HEK293 (cell line): Measurements from ENCODE around the gene LCOR.

Source experiments
- CTCF ChIA-PET: fragments of 350-600 bp; formaldehyde crosslinking; extraction: SDS; loops from one replicate; lab custom pipeline; 2021; ENCODE audit warnings: antibody characterized with exemption; lab: Yijun Ruan, JAX
- POLR2A ChIA-PET: fragments of 300-600 bp; formaldehyde crosslinking; extraction: SDS; loops from one replicate; lab custom pipeline; 2020; ENCODE audit warnings: antibody characterized with exemption, inconsistent platforms; lab: Yijun Ruan, JAX
- H3K27ac ChIP-seq: fragments of 200-500 bp; sonication (Bioruptor generic); 2 replicates; pipeline ENCODE4 v1.5.1; 2014; ENCODE audit warnings: low read depth, low read length, control low read depth, inconsistent platforms; ENCODE audit errors: extremely low read depth
- H3K36me3 ChIP-seq, 2 experiments: fragments of 200-500 bp in 1 of 2; sonication (Bioruptor generic) in 1 of 2; 1 replicate in 1 of 2; 2 replicates in 1 of 2; pipeline ENCODE4 v1.5.1; 2014 to 2017; ENCODE audit warnings: inconsistent platforms in 2 of 2, low read length in 2 of 2; ENCODE audit not compliant: control insufficient read depth in 2 of 2, insufficient read depth in 1 of 2
- H3K4me1 ChIP-seq: fragments of 200-500 bp; sonication (Bioruptor generic); 2 replicates; pipeline ENCODE4 v1.5.1; 2014; ENCODE audit warnings: mild to moderate bottlenecking, low read length, inconsistent platforms; ENCODE audit not compliant: control insufficient read depth, insufficient read depth
- H3K4me3 ChIP-seq: 2 replicates; pipeline ENCODE4 v1.5.1; 2011; ENCODE audit warnings: low read depth, mild to moderate bottlenecking, control low read depth, low read length, moderate library complexity
- H3K9me3 ChIP-seq: fragments of 200-500 bp; sonication (Bioruptor generic); 2 replicates; pipeline ENCODE4 v1.5.1; 2014; ENCODE audit warnings: low read depth, low read length, inconsistent platforms; ENCODE audit not compliant: control insufficient read depth, insufficient read depth
- BCL6B ChIP-seq: fragments of 450-650 bp; formaldehyde crosslinking; IDR thresholded peaks from 2 replicates; pipeline ENCODE4 v1.5.1; 2017; ENCODE audit warnings: missing biosample characterization, missing genetic modification characterization
- CTCF ChIP-seq: fragments of 450-650 bp; formaldehyde crosslinking; IDR thresholded peaks from 2 replicates; pipeline ENCODE4 v1.5.1; 2016; ENCODE audit warnings: missing biosample characterization, missing genetic modification characterization
- FEZF1 ChIP-seq: fragments of 450-650 bp; formaldehyde crosslinking; IDR thresholded peaks from 2 replicates; pipeline ENCODE4 v1.5.1; 2016; ENCODE audit warnings: missing biosample characterization, missing genetic modification characterization
- PRDM10 ChIP-seq: fragments of 450-650 bp; formaldehyde crosslinking; IDR thresholded peaks from 2 replicates; pipeline ENCODE4 v1.5.1; 2016; ENCODE audit warnings: missing biosample characterization, missing genetic modification characterization
- SCRT2 ChIP-seq: fragments of 450-650 bp; formaldehyde crosslinking; IDR thresholded peaks from 2 replicates; pipeline ENCODE4 v1.5.1; 2016; ENCODE audit warnings: missing biosample characterization, missing genetic modification characterization
- SP7 ChIP-seq: fragments of 450-650 bp; formaldehyde crosslinking; IDR thresholded peaks from 2 replicates; pipeline ENCODE4 v1.5.1; 2016; ENCODE audit warnings: missing biosample characterization, missing genetic modification characterization
- YY2 ChIP-seq: fragments of 450-650 bp; formaldehyde crosslinking; IDR thresholded peaks from 2 replicates; pipeline ENCODE4 v1.5.1; 2016; ENCODE audit warnings: missing biosample characterization, missing genetic modification characterization
- ZBTB49 ChIP-seq: fragments of 450-650 bp; formaldehyde crosslinking; IDR thresholded peaks from 2 replicates; pipeline ENCODE4 v1.5.1; 2016; ENCODE audit warnings: missing biosample characterization, missing genetic modification characterization, low read depth
- ZFP41 ChIP-seq: fragments of 450-650 bp; formaldehyde crosslinking; IDR thresholded peaks from 2 replicates; pipeline ENCODE4 v1.5.1; 2016; ENCODE audit warnings: missing biosample characterization, missing genetic modification characterization, borderline replicate concordance
- ZNF121 ChIP-seq: fragments of 450-650 bp; formaldehyde crosslinking; IDR thresholded peaks from 2 replicates; pipeline ENCODE4 v1.5.1; 2016; ENCODE audit warnings: missing biosample characterization, missing genetic modification characterization
- ZNF645 ChIP-seq: fragments of 450-650 bp; formaldehyde crosslinking; IDR thresholded peaks from 2 replicates; pipeline ENCODE4; 2016; ENCODE audit warnings: missing biosample characterization, missing genetic modification characterization
- ZNF654 ChIP-seq: fragments of 450-650 bp; formaldehyde crosslinking; IDR thresholded peaks from 2 replicates; pipeline ENCODE4 v1.5.1; 2016; ENCODE audit warnings: low read depth, missing biosample characterization, missing genetic modification characterization
- TF ChIP-seq, protein P1 (sequence below): fragments of 450-650 bp; IDR thresholded peaks from 2 replicates; pipeline ENCODE4 v1.5.1; 2018; ENCODE audit warnings: missing biosample characterization, mild to moderate bottlenecking, missing genetic modification characterization

LCOR gene

GRCh38 chr10:97024168-97025073 lies 192.3 kb downstream of the LCOR start (continued):
- TF ChIP-seq, protein P1, sequence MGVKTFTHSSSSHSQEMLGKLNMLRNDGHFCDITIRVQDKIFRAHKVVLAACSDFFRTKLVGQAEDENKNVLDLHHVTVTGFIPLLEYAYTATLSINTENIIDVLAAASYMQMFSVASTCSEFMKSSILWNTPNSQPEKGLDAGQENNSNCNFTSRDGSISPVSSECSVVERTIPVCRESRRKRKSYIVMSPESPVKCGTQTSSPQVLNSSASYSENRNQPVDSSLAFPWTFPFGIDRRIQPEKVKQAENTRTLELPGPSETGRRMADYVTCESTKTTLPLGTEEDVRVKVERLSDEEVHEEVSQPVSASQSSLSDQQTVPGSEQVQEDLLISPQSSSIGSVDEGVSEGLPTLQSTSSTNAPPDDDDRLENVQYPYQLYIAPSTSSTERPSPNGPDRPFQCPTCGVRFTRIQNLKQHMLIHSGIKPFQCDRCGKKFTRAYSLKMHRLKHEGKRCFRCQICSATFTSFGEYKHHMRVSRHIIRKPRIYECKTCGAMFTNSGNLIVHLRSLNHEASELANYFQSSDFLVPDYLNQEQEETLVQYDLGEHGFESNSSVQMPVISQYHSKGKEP (tag by site-specific recombination), result peak; percentile 38; the same call in 1 of the 2 replicates
- TF ChIP-seq YY2 (tag by site-specific recombination) (peak; percentile 57), ZBTB49 (no peak)

GRCh38 chr10:97025613-97026242 lies 193.6 kb downstream of the LCOR start:
- H3K4me3 ChIP-seq, result no peak overlapping the region
- no peaks in the 10 kb centered on the region for H3K9me3 ChIP-seq
- no peak overlapping the region for H3K27ac ChIP-seq
- ChIA-PET CTCF (interaction anchor here (0.6 to 6.5 kb wide), 43 partner anchors 8 to 810 kb away, joined by 3 to 73 read pairs (median 3); no protein-coding TSS in a partner anchor), POLR2A (no interaction called here)
- no peaks in the 10 kb centered on the region for H3K36me3 ChIP-seq
- H3K4me1 ChIP-seq, result peaks cover 11% of the 10 kb centered on the region; the same call in 1 of the 2 replicates
- TF ChIP-seq CTCF (peak; percentile 38; the same call in 1 of the 2 replicates), ZNF654 (tag by site-specific recombination) (peak; percentile 30), ZNF121 (tag by site-specific recombination) (no peak)

DNA sequence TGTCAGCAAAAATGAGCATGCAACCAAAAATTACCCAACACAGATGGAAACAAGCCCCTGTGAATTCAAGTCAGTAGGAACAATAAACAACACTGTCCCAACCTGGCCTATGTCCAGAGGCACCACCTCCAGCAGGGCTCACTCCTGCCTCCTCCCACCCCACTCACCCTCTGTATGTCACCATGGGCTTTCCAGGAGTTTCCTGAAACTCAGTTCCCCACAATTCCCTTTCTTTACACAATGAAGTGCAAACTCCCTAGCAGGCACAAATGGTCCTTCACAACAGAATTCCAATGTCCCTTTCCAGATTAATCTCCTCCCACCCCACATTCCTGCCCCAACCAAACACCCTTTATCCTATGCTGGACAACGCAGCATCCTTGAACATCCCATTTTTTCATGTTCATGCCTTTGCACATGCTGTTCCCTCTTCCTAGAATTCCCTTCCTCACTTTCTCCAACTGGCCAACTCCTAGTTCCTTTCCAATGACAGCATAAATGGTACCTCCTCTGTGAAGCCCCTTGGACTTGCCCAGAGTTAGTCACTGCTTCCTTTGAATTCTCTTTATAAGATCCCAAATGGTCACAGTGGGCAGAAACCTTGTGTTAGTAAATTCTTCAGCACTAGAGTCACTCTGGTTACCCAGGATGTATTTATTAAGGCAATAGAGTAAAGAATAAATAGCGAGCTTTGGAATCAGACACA lies 196.2 kb downstream of the LCOR start:
- Histone ChIP-seq H3K27ac (no peak overlapping the region), H3K4me3 (no peak overlapping the region), H3K9me3 (no peaks in the 10 kb centered on the region), H3K36me3 (no peaks in the 10 kb centered on the region), H3K4me1 (peaks cover 11% of the 10 kb centered on the region; the same call in 1 of the 2 replicates)
- POLR2A ChIA-PET, result no interaction called here
- CTCF ChIA-PET, result interaction anchor here (1.0 to 6.5 kb wide), 3 partner anchors 9 to 182 kb away, joined by 4 to 73 read pairs (median 12); no protein-coding TSS in a partner anchor
- TF ChIP-seq ZNF645 (no peak), SP7 (tag by site-specific recombination) (no peak), ZFP41 (no peak), BCL6B (tag by site-specific recombination) (0 out of 2 replicates have a peak, but pooled peaks have one; percentile 66), PRDM10 (tag by site-specific recombination) (peak; percentile 53; the same call in 1 of the 2 replicates), FEZF1 (tag by site-specific recombination) (peak; percentile 35; the same call in 1 of the 2 replicates), CTCF (no peak), SCRT2 (tag by site-specific recombination) (no peak)
